Pancreas (tissue), 10 donors: ENCODE results near the gene YBX2. TPM values are rescaled to one million over a fixed set of nuclear protein-coding genes. Genes with fewer than 3 reads are reported as not detected.
A peak's percentile ranks its signal among the peaks of the same experiment; 100 is the strongest.

Experiments used
- ATAC-seq, 4 donors: fragments of 200-7000 bp; cut with Tn5 transposase; one replicate each; pipeline versions ENCODE4 v1.8.0 to v1.9.1; 2020; ENCODE audit warnings: mild to moderate bottlenecking in 4 of 4, moderate library complexity in 4 of 4
- DNase-seq, 6 donors: peaks; one replicate each; pipeline ENCODE4 v3.0.0-alpha.2; 2020
- FAIRE-seq: peaks from 2 replicates; lab custom pipeline; 2012; peaks lifted over from hg19 to GRCh38; lab: Jason Lieb, UNC
- H3K27ac ChIP-seq, 4 donors: fragments of 200-600 bp; sonication (generic); 1 replicate in 3 of 4; 2 replicates in 1 of 4; pipeline versions ENCODE4 v1.5.0 to v1.8.0; 2020
- H3K27me3 ChIP-seq, 4 donors: fragments of 200-600 bp; one replicate each; pipeline ENCODE4 v1.8.0; 2021
- H3K36me3 ChIP-seq, 3 donors: fragments of 200-600 bp; sonication (generic) in 1 of 3; one replicate each; pipeline versions ENCODE4 v1.5.0 to v1.8.0; 2020 to 2021
- H3K4me1 ChIP-seq, 3 donors: fragments of 200-600 bp; one replicate each; pipeline ENCODE4 v1.8.0; 2021
- H3K4me3 ChIP-seq, 4 donors: fragments of 200-600 bp; sonication (generic) in 2 of 4; one replicate each; pipeline versions ENCODE4 v1.5.0 to v1.8.0; 2020 to 2021
- H3K9me3 ChIP-seq, 4 donors: fragments of 200-600 bp; one replicate each; pipeline ENCODE4 v1.8.0; 2021
- CTCF ChIP-seq, 4 donors: fragments of 200-600 bp; sonication (generic) in 3 of 4; IDR thresholded peaks; one replicate each; pipeline versions ENCODE4 v1.5.0 to v1.8.0; 2021; ENCODE audit warnings: antibody characterized with exemption in 4 of 4
- WGBS, 2 donors: extraction: QIAGEN DNeasy Blood & Tissue Kit; methylation state at CpG; one replicate each; pipeline ENCODE4 v1.1.7; 2013; 5-methylcytosine and 5-hydroxymethylcytosine counted together
- intact Hi-C, 3 donors: fragments of 100-400 bp; cut with DNase I; formaldehyde crosslinking; loops; one replicate each; pipeline versions ENCODE4 v1.11.1 to v1.14.2; 2022
- polyA plus RNA-seq, 2 donors: library from polyadenylated mRNA; stranded (reverse); fragments of 200-250 nt; gene quantifications; one replicate each; pipeline ENCODE4 v1.2.3, GENCODE V29; 2013
- total RNA-seq, 6 donors: library from RNA; stranded (reverse); fragmentation: NEBNext Ultra II Directional in 4 of 6; extraction: Animal tissue kit (Norgen Biotek cat#: 25700) in 4 of 6; gene quantifications; one replicate each; pipeline versions ENCODE4 v1.2.1 to v1.2.4, GENCODE V29; 2021 to 2023
- donor health status: healthy with polysubstance abuse.
- donor health status: DM: no; HTN: no; CAD: no; lungs with moderate emphysema.
- donor health status: DM: no; HTN: no; CAD: no.
- donor health status: control.
- donor health status: control.
- donor health status: Bipolar disorder and iron deficiency.
- donor health status: DM: yes; HTN: yes; CAD: no.
- donor health status: DM: no; HTN: no; CAD: no.
- donor health status: DM: no; HTN: no; CAD: no.
- donor health status: DM: yes; HTN: yes; CAD: no.

YBX2 gene
- total and polyA plus RNA-seq, 8 donors: 0.12 to 1.2 (median 0.41) TPM

- 50 to 52% methylated on average over 6 of the region's 6 CpGs for WGBS, 2 donors
- Histone ChIP-seq H3K36me3 (no peaks in the 10 kb centered on the region), H3K4me3 (no peak overlapping the region), H3K27ac (no peak overlapping the region), H3K4me1 (peaks cover 5 to 14% (median 9%) of the 10 kb centered on the region in 3 donors), H3K9me3 (no peaks in the 10 kb centered on the region), H3K27me3 (no peaks in the 10 kb centered on the region)
- intact Hi-C loops: no loop called here
- DNase-seq: no peak
- no peak for TF ChIP-seq CTCF (IDR thresholded peaks at IDR 0.05)
- ATAC-seq: no peak
- FAIRE-seq: no peak
These were observed 11.6 kb downstream of the YBX2 start for GRCh38 chr17:7282752-7283321.

DNA sequence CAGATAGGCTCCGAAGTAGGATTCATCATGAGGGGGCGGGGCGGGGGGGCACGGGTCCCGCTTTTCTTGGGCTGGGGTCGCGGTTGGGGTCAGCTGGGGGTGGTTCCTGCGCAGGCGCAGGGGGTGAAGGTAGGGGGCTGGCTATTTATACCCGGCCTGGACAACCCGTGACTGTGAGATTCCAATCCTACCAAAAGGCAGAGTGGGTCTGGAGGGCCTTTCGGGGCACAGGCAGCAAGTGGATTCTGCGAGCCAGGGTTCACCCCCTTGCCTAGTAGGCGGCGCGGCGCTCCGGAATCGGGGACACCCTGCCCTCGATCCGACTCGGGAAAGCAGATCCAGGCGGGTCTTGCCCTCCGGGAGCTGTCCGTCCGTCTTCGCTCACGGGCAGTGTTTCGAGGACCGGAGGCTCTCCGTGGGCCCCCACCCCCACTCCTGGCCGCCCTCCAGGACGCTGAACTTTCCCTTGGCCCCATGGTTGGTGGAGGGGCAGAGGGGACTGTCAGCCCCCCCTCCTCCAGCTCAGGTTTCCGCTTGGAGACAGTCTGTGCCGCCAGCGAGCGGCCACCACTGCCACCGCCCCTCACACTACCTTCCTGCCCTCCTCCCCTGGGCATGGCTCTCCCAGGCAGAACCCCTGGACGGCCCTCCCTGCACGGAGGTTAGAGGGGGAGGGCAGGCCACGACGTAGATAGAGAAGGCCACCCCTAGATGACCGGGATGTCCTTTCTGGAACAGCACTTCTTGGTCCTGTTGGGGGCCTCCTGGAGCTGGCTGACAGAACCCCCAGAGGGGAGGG, 12.3 kb downstream of the YBX2 start:
- no peak for FAIRE-seq
- Histone ChIP-seq H3K36me3 (no peaks in the 10 kb centered on the region), H3K9me3 (no peaks in the 10 kb centered on the region), H3K4me3 (peak overlapping the region in 2 of 4 donors; percentile 35 to 48), H3K4me1 (peaks cover 5 to 14% (median 9%) of the 10 kb centered on the region in 3 donors), H3K27me3 (no peaks in the 10 kb centered on the region), H3K27ac (no peak overlapping the region)
- no peak for TF ChIP-seq CTCF (IDR thresholded peaks at IDR 0.05)
- peak in 2 of 6 donors; percentile 40 to 63 for DNase-seq
- ATAC-seq: no peak
- 12 to 17% methylated on average over 43 of the region's 43 CpGs for WGBS, 2 donors
- intact Hi-C loops: no loop called here

DNA sequence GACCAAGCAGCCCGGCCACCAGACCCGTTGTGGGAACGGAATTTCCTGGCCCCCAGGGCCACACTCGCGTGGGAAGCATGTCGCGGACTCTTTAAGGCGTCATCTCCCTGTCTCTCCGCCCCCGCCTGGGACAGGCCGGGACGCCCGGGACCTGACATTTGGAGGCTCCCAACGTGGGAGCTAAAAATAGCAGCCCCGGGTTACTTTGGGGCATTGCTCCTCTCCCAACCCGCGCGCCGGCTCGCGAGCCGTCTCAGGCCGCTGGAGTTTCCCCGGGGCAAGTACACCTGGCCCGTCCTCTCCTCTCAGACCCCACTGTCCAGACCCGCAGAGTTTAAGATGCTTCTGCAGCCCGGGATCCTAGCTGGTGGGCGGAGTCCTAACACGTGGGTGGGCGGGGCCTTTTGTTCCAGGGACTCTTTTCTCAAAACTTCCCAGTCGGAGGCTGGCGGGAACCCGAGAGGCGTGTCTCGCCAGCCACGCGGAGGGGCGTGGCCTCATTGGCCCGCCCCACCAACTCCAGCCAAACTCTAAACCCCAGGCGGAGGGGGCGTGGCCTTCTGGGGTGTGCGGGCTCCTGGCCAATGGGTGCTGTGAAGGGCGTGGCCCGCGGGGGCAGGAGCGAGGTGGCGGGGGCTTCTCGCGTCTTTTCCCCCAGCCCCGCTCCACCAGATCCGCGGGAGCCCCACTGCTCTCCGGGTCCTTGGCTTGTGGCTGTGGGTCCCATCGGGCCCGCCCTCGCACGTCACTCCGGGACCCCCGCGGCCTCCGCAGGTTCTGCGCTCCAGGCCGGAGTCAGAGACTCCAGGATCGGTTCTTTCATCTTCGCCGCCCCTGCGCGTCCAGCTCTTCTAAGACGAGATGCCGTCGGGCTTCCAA, 13.1 kb downstream of the YBX2 start, which contains the start of gene SLC2A4:
Gene SLC2A4, plus strand, starts transcription at position 645 of the 879 bp plus-strand sequence. Its CDS starts 217 bp downstream, at position 862.
- Histone ChIP-seq H3K4me3 (peak within 1 kb of the TSS; percentile 16 to 48 (median 32)), H3K9me3 (no peaks in the 10 kb centered on the region), H3K27me3 (no peaks in the 10 kb centered on the region), H3K27ac (peak within 1 kb of the TSS; percentile 15 to 54 (median 32)), H3K4me1 (peaks cover 5 to 14% (median 9%) of the 10 kb centered on the region in 3 donors), H3K36me3 (no peaks in the 10 kb centered on the region)
- TF ChIP-seq CTCF (IDR thresholded peaks at IDR 0.05): no peak
- intact Hi-C loops: no loop called here
- peak; percentile 81 for FAIRE-seq
- ATAC-seq: peak; percentile 88 to 95 (median 92)
- DNase-seq: peak; percentile 90 to 98 (median 96)
- 0% methylated on average over 67 to 71 of the region's 71 CpGs for WGBS, 2 donors

- no peaks in the 10 kb centered on the region for H3K27me3 ChIP-seq
- TF ChIP-seq CTCF (IDR thresholded peaks at IDR 0.05): peak; percentile 73 to 91 (median 85)
- ATAC-seq: peak; percentile 87 to 92 (median 89)
- H3K4me1 ChIP-seq: peaks cover 5 to 14% (median 9%) of the 10 kb centered on the region in 3 donors
- H3K27ac ChIP-seq: peak overlapping the region; percentile 15 to 54 (median 32)
- no peak for FAIRE-seq
- DNase-seq: peak; percentile 70 to 92 (median 86)
- H3K36me3 ChIP-seq: no peaks in the 10 kb centered on the region
- peak overlapping the region in 2 of 4 donors; percentile 35 to 48 for H3K4me3 ChIP-seq
- H3K9me3 ChIP-seq: no peaks in the 10 kb centered on the region
- 0 to 1% methylated on average over 29 of the region's 29 CpGs for WGBS, 2 donors
- intact Hi-C loops: no loop called here
These were observed 13.8 kb downstream of the YBX2 start for GRCh38 chr17:7280519-7281073.
